GM19025 (cell line): ENCODE measurements around the gene STYXL2.

Experiments
- ATAC-seq: cut with Tn5 transposase; IDR thresholded peaks from one replicate; pipeline ENCODE4 v1.9.1; 2021; ENCODE audit warnings: mild to moderate bottlenecking, low read depth, moderate library complexity; ENCODE audit not compliant: unreplicated experiment

The STYXL2 gene

GRCh38 chr1:167105271-167106118 lies 11.6 kb downstream of the STYXL2 start:
- ATAC-seq, result no peak

DNA sequence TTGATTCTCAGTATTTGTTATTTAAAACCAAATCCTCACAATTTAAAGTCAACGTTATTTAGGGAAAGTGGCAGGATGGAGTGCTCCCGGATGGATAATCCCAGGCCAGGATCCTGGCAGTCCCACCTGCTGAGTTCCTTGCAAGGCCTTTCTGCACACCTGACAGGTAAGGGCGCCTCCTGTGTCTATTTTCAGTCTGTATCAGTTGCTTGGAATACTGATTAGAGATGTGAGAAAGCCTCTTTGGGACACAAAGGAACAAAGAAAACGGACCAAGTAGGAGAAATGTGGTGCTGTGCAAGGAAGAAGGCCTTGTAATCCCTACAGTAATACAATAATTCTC lies 12.2 kb downstream of the STYXL2 start:
- ATAC-seq, result no peak

GRCh38 chr1:167107456-167107855 lies 13.6 kb downstream of the STYXL2 start:
- no peak for ATAC-seq

DNA sequence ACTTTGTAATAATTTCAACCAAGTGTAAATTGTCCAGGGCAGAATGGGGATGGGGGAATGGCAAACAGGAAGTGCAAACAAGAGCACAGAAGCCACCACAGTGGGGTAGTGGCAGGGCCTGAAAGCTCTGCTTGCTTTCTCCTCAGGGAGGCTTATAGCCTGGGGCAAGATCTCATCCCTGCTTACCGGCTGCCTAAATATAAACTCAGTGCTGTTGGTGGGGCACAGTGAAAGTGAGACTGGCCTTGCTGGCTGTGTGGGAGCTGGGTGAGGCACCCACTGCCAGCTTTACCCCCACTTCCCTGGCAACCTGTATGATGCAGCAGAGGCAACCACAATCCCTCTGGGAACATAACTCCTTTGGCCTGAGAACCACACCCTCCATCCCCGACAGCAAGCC lies 15.2 kb downstream of the STYXL2 start:
- ATAC-seq, result no peak

DNA sequence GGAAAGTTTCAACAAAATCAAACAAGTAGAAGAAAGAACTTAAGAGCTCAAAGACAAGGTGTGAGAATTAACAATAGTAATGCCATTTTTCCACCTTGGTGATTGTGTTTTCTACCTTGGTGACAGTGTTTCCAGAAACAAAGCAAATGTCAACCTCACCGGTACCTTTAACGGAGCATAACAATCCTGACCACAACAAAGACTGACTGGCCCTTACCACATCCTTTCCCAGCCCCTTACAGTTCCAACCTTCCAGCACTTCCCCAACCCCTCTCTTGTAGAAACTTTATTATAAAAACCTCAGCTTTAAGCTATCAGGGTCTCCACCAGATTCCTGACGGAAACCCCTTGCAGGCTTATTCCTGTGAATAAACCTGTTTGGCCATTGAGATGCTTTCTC lies 16.7 kb downstream of the STYXL2 start:
- ATAC-seq, result no peak

DNA sequence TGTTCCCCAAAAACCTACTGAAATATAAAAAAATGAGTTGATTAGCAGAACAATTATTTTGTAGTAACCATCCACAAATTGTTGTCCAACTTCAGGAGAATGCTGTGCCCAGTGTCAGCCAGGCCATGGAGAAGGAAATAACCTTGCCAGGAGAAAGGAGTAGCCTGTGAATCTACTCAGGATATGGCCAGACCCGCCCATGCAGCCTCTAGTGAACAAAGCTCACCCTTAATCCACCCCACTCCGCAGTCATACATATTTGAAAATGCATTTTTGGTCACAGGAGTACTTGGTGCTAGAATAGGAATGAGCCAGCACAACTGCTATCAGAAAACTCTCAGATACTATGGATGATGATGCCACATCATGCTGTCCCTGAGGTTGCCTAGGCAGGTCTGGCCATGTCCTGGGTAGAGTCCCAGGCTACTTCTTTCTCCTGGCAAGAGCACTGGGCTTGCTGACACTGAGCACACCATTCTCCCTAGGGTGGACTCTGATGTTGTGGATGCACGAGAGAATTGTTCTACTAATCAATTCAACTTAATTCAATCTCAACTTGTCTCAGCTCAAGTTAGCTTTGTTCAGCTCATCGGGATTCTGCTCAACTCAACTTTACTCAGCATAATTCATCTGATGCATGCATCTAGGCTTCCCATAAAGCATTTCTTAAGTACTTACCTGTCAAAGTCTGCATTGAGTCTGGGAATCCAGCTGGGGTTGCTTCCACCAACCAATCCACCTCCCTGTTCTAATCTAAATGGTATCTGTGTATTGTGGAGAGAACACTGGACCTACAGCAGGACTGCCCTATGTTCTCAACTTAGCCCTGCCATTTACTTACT lies 18.2 kb downstream of the STYXL2 start:
- ATAC-seq, result no peak

GRCh38 chr1:167114725-167115124 lies 20.9 kb downstream of the STYXL2 start:
- no peak for ATAC-seq

DNA sequence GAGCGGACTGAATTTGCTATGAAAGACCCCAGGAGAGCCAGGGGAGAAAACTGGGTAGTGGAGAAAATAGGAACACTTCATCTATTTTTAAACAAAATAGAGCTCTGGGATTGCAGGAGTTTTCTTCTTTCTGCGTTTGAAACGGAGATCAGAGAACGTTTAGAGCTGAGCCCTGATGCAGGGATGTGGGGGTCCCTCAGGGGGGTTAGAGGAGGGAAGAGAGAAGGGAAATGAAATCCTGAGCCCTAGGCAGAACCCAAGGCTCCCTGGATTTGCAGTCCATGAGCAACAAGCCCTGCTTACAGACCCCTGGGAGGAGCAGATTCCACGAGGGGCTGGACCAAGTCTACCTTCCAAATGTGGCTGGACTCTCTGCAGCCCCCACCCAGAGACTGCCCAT lies 21.8 kb downstream of the STYXL2 start:
- ATAC-seq, result no peak

DNA sequence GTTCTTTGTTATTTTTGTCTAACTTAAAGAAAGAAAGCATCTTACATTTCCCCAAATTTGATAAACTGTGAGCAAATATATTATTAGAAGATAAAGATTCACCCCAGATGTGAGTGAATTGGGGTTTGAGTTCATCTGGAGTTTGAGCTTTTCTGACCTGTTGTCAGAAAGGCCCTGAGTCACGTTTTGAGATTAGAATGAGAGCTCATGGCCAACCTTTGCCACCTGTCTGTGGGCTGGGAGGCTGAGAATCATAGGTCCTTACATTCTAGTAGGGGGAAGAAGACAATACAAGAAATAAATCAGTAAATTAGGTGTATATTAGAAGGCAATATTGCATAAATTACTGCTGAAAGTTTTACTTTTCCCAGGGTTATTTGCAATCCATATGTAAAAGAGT lies 22.3 kb downstream of the STYXL2 start:
- ATAC-seq, result no peak

DNA sequence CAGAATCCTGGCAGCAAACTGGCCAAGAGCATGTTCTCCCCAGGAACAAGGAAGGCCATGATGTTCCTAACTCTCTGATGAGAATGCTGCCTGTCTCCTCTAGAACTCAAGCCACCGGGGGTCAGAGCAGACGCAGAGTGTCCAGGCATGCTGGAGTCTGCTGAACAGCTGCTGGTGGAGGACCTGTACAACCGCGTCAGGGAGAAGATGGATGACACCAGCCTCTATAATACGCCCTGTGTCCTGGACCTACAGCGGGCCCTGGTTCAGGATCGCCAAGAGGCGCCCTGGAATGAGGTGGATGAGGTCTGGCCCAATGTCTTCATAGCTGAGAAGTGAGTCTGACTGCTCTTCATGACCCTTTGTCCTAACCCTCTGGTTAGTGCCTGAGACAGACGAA lies 23.4 kb downstream of the STYXL2 start:
- no peak for ATAC-seq

- no peak for ATAC-seq
These were observed 24.3 kb downstream of the STYXL2 start for GRCh38 chr1:167118188-167118587.

- no peak for ATAC-seq
These were observed 25.8 kb downstream of the STYXL2 start for GRCh38 chr1:167119696-167120095.

DNA sequence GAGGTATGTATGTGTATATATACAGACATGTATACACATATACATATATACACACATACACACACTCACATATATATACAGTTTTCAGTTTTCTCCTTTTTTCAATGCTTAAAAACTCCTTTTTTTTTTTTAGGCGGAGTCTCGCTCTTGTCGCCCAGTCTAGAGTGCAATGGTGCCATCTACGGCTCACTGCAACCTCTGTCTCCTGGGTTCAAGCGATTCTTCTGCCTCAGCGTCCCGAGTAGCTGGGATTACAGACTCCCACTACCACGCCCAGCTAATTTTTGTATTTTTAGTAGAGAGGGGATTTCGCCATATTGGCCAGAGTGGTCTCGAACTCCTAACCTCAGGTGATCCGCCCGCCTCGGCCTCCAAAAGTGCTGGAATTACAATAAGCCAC lies 27.0 kb downstream of the STYXL2 start:
- no peak for ATAC-seq

DNA sequence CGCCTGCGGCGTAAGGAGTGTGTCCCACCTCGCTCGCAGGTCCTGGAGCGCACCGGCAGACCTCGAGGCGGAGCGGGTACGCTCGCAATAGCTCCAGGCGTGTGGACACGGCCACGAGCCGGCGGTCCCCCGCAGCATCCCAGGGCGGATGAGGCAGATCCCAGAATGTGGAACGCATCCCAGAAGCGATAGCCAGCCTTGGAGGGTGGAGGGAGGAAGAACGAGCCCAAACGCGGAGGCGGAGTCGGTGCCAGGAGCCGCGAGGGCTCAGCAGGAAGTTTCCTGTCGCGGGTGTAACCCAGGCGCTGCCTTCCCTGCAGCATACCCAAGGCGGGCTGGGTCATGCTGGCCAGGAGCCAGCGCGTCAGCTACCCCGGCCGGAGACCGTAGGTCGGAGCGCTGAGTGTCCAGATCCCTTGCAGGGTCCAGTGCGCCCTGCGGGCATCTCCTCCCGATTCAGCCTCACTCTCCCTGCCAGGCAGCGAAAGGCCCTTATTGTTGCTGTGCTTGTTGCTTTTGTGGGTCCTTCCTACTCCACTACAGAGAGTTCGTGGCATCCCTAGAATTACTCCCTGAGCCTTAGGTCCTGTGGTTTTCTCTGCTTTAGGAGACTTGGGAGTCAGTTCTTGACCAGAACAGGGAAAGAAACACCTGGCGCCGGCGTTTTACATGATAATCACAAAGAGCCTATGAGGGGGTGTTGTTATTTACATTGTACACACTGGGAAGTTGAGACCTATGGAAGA lies 27.7 kb downstream of the STYXL2 start:
- no peak for ATAC-seq

GRCh38 chr1:167122121-167122480 lies 28.2 kb downstream of the STYXL2 start:
- ATAC-seq, result no peak

GRCh38 chr1:167122568-167122967 lies 28.7 kb downstream of the STYXL2 start:
- no peak for ATAC-seq

DNA sequence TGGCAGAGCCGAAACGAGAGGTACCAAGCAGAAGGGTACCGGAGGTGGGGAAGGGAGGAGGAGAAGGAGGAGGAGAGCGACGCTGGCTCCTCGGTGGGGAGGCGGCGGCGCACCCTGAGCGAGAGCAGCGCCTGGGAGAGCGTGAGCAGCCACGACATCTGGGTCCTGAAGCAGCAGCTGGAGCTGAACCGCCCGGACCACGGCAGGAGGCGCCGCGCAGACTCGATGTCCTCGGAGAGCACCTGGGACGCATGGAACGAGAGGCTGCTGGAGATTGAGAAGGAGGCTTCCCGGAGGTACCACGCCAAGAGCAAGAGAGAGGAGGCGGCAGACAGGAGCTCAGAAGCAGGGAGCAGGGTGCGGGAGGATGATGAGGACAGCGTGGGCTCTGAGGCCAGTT lies 32.4 kb downstream of the STYXL2 start:
- no peak for ATAC-seq

GRCh38 chr1:167126811-167127210 lies 32.9 kb downstream of the STYXL2 start:
- no peak for ATAC-seq

GRCh38 chr1:167127236-167127635 lies 33.4 kb downstream of the STYXL2 start:
- ATAC-seq, result no peak

DNA sequence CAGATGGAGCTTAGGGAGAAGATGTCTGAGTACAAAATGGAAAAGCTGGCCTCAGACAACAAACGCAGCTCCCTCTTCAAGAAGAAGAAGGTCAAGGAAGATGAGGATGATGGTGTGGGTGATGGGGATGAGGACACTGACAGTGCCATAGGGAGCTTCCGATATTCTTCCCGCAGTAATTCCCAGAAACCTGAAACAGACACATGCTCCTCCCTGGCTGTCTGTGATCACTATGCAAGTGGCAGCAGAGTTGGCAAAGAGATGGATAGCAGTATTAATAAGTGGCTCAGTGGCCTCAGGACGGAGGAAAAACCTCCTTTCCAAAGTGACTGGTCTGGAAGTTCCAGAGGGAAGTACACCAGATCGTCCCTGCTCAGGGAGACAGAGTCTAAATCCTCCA lies 33.8 kb downstream of the STYXL2 start:
- no peak for ATAC-seq
